HFFc6 (cell line): ENCODE measurements around the gene CPN2. TPM values are rescaled to one million over a fixed set of nuclear protein-coding genes. Genes with fewer than 3 reads are reported as not detected.

Experiments
- DNase-seq: peaks from one replicate; pipeline ENCODE4 v3.0.0-alpha.2; 2018
- H3K27ac Mint-ChIP-seq: 2 replicates; pipeline ENCODE4 v1.8.0; 2020; ENCODE audit warnings: mild to moderate bottlenecking, mixed read lengths
- H3K27me3 Mint-ChIP-seq: 2 replicates; pipeline ENCODE4 v1.8.0; 2021; ENCODE audit warnings: mild to moderate bottlenecking, moderate library complexity, mixed read lengths; ENCODE audit not compliant: insufficient read depth
- H3K36me3 Mint-ChIP-seq: 2 replicates; pipeline ENCODE4 v1.8.0; 2021; ENCODE audit warnings: low read depth, mixed read lengths
- H3K4me1 Mint-ChIP-seq: 2 replicates; pipeline ENCODE4 v1.8.0; 2020; ENCODE audit warnings: low read depth, mixed read lengths
- H3K4me3 Mint-ChIP-seq: 2 replicates; pipeline ENCODE4 v1.8.0; 2020; ENCODE audit warnings: mild to moderate bottlenecking, moderate library complexity, mixed read lengths
- H3K9me3 Mint-ChIP-seq: 2 replicates; pipeline ENCODE4 v1.8.0; 2020; ENCODE audit warnings: mild to moderate bottlenecking, mixed read lengths
- total RNA-seq, 6 experiments: library from RNA; stranded (reverse); fragmentation: NEBNext Ultra II Directional; extraction: Animal tissue kit (Norgen Biotek cat#: 25700); gene quantifications; 2 replicates in 1 of 6; 3 replicates in 5 of 6; pipeline ENCODE4 v1.2.3, GENCODE V29; 2021
- TF ChIP-seq, protein P1 (sequence below): fragments of 200-600 bp; sonication (generic); IDR thresholded peaks from 2 replicates; pipeline ENCODE4 v1.5.0; 2021; ENCODE audit warnings: antibody characterized with exemption, mild to moderate bottlenecking

Gene CPN2
- total RNA-seq, 6 experiments from 2014 or later = 0.24 to 0.56 (median 0.35) TPM

DNA sequence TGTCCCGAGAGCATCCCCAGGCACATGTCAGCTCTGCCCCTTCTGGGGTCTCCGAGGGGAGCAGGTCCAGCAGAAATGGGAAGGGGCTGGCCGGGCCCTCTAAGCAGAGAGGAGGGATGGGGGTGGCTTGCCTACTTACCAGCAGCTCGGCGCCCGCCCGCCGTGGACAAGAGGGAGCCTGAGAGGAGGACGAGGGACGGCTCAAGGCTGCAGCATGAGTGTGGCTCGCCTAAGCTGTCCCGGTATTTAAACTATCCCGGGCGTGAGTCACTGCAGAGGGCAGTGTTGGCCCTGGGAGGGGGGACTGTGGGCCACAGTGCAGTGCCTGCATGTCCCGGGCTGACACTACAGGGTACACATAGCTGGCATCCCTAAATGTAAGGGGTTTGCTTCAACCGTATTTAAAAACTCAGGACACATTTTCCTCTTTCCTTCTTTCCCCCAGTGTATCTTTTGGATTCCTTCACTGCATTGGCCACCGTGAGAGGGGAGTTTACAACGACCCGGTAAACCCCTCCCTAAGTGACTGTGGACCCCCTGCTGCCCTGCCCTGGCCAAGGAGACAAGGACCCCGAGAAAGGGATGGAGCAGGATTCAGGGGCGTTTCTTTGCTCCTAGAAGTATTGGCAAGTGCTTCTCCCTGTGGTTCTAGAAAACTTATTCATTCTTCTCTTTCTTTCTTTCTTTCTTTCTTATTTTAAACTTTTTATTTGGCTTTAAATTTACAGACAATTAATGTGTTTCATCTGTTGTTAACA lies 18.6 kb upstream of the CPN2 start, which contains the start of gene LRRC15:
Gene LRRC15 (minus strand): TSS at position 222 of the 758 bp plus-strand sequence. CDS start 8,700 bp downstream, outside the sequence.
- TF ChIP-seq, protein P1, sequence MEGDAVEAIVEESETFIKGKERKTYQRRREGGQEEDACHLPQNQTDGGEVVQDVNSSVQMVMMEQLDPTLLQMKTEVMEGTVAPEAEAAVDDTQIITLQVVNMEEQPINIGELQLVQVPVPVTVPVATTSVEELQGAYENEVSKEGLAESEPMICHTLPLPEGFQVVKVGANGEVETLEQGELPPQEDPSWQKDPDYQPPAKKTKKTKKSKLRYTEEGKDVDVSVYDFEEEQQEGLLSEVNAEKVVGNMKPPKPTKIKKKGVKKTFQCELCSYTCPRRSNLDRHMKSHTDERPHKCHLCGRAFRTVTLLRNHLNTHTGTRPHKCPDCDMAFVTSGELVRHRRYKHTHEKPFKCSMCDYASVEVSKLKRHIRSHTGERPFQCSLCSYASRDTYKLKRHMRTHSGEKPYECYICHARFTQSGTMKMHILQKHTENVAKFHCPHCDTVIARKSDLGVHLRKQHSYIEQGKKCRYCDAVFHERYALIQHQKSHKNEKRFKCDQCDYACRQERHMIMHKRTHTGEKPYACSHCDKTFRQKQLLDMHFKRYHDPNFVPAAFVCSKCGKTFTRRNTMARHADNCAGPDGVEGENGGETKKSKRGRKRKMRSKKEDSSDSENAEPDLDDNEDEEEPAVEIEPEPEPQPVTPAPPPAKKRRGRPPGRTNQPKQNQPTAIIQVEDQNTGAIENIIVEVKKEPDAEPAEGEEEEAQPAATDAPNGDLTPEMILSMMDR = no peak; the same call in 1 of the 2 replicates
- H3K27me3 Mint-ChIP-seq = no peaks in the 10 kb centered on the region; the same call in 1 of the 2 replicates

DNA sequence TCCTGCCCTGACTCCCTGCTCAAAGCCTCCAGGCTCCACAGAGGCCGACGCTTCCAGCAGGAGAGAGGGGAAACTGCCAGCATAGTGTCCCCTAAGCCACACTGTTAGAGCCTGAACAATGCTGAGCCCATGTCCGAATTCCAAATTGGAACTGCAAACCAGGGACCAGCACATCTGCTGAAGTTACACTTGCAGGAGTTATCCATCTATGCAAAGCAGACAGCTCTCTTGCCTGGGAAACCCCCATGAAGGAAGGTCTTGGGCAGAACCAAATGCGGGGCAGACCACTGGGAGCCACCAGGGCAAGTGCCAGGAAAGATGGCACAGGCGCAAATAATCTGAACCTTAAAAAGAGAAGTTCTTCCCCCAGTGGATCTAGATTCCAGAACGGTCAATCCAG lies 17.8 kb upstream of the CPN2 start:
- Mint-ChIP-seq H3K27ac (peak overlapping the region; percentile 61; the same call in 1 of the 2 replicates), H3K9me3 (no peaks in the 10 kb centered on the region), H3K27me3 (no peaks in the 10 kb centered on the region; the same call in 1 of the 2 replicates), H3K36me3 (peaks cover 5% of the 10 kb centered on the region; the same call in 1 of the 2 replicates), H3K4me1 (peaks cover 68% of the 10 kb centered on the region), H3K4me3 (peak overlapping the region; percentile 89)
- TF ChIP-seq, protein P1 = no peak
- no peak for DNase-seq

More for the DNA sequence above, 18.6 kb upstream of the CPN2 start, which contains the start of gene LRRC15:
- DNase-seq = peak; percentile 74
- no peaks in the 10 kb centered on the region for H3K9me3 Mint-ChIP-seq
- peak within 1 kb of the TSS; percentile 61 for H3K27ac Mint-ChIP-seq
- peaks cover 5% of the 10 kb centered on the region; the same call in 1 of the 2 replicates for H3K36me3 Mint-ChIP-seq
- peaks cover 60% of the 10 kb centered on the region for H3K4me1 Mint-ChIP-seq
- H3K4me3 Mint-ChIP-seq = peak within 1 kb of the TSS; percentile 89

GRCh38 chr3:194367992-194368841 lies 17.1 kb upstream of the CPN2 start:
- Mint-ChIP-seq H3K4me3 (peak overlapping the region; percentile 89), H3K9me3 (no peaks in the 10 kb centered on the region), H3K4me1 (peaks cover 75% of the 10 kb centered on the region), H3K27me3 (no peaks in the 10 kb centered on the region; the same call in 1 of the 2 replicates), H3K36me3 (peaks cover 5% of the 10 kb centered on the region; the same call in 1 of the 2 replicates), H3K27ac (peak overlapping the region; percentile 61)
- TF ChIP-seq, protein P1 = no peak
- peak; percentile 45 for DNase-seq

GRCh38 chr3:194365978-194366490 lies 14.9 kb upstream of the CPN2 start:
- H3K9me3 Mint-ChIP-seq = no peaks in the 10 kb centered on the region
- H3K27ac Mint-ChIP-seq = peak overlapping the region; percentile 94
- TF ChIP-seq, protein P1 = no peak
- H3K4me1 Mint-ChIP-seq = peaks cover 87% of the 10 kb centered on the region
- no peak for DNase-seq
- H3K36me3 Mint-ChIP-seq = peaks cover 19% of the 10 kb centered on the region; the same call in 1 of the 2 replicates
- no peaks in the 10 kb centered on the region; the same call in 1 of the 2 replicates for H3K27me3 Mint-ChIP-seq
- H3K4me3 Mint-ChIP-seq = peak overlapping the region; percentile 74

DNA sequence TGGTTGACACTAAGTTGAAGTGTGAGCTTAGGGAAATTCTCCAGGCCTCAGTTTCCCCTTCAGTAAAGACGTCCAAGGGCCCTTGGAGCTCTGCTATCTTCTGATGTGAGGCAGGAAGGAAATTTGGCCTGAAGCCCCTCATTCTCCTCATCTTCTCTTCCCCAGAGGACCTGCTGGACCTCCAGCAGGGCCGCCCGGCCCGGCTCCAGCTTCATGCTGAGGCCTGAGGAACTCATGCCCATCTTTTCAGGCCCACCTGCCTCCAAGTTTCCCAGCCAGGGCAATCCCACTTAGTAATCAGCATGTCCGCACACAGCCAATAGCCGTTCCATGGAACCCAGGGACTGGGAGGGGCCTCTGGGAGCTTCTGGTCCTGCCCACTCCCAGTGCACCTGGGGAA lies 14.4 kb upstream of the CPN2 start:
- TF ChIP-seq, protein P1 = no peak
- Mint-ChIP-seq H3K27ac (peak overlapping the region; percentile 94), H3K4me1 (peaks cover 82% of the 10 kb centered on the region), H3K4me3 (peak overlapping the region; percentile 74), H3K27me3 (no peaks in the 10 kb centered on the region; the same call in 1 of the 2 replicates), H3K36me3 (peaks cover 20% of the 10 kb centered on the region; the same call in 1 of the 2 replicates), H3K9me3 (no peaks in the 10 kb centered on the region)
- DNase-seq = no peak
